RKO (cell line): Measurements from ENCODE around the gene URB1.

Source experiments
- DNase-seq: peaks from one replicate; pipeline ENCODE4 v3.0.0-alpha.2; 2016; ENCODE audit warnings: low spot score

Gene URB1

GRCh38 chr21:32340863-32341848 is 51.7 kb downstream of the URB1 start:
- no peak for DNase-seq

DNA sequence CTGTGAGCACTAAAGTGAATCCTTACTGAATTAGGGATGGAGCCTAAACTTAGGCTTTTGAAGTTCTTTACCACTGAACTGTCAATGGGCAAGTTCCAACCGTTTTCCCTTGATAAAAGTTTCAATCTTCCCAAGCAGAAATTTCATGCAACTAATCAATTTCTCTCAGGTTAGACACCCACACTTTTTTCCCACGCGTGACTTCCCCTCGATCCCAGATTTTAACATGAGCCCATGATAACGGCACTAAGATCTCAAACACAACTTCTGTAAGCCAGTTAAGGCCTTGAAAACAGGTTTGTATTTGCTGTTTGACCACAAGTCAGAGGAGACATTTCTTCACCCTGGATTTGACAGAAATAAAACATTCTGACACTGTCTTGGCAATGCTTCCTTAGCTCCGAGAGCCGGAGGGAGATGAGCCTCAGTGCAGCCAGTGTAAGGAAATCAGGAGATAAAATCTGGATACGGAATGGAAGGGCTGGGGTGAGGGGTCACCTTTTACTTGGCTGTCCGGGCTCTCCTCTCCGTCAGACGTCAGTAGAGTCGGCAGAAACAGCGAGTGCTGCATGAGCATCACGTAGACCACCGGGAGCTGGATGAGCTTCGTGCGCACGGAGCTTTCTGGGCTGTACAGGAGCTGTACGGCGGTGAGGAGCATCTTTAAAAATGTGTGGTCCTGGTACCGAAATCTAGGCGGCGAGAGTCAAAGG is 54.4 kb downstream of the URB1 start:
- no peak for DNase-seq

DNA sequence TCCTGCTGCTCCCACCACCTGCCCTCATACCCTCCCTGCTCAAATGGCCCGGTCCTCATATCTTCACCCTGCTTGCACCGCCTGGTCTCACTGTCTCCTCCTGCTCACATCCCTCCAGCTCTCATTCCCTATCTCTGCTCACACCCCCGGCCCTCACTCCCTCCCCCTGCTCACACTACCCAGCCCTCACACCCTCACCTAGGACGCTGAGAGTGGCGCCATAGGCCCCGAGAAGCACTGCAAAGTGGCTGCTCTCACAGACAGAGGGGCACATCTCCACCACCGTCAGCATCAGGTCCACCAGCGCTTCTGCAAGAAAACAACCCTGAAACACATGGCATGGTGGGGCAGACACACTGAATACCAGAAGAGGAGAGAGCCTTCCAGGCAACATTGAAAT is 55.6 kb downstream of the URB1 start:
- DNase-seq = no peak

DNA sequence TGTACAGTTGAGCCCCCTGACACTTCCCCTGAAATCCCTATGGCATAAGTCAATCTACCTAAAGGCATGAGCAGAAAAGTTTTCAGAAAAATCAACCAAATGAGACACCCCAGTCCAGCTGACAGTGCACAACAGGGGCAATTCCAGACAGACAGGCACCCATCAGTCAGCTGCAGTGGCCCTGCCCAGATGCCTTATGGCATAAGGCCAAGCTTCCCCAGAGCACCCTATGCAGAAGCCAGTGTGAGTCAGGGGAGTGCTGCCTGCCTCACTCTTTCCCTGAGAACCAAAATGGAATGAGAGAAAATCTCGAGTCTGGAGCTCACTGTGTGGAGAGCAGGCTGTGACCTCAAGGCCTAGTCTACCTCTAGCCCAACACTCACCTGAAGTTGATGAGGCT is 56.1 kb downstream of the URB1 start:
- peak; percentile 43 for DNase-seq

- DNase-seq = no peak
Observed at GRCh38 chr21:32335601-32336575, 56.9 kb downstream of the URB1 start.

DNA sequence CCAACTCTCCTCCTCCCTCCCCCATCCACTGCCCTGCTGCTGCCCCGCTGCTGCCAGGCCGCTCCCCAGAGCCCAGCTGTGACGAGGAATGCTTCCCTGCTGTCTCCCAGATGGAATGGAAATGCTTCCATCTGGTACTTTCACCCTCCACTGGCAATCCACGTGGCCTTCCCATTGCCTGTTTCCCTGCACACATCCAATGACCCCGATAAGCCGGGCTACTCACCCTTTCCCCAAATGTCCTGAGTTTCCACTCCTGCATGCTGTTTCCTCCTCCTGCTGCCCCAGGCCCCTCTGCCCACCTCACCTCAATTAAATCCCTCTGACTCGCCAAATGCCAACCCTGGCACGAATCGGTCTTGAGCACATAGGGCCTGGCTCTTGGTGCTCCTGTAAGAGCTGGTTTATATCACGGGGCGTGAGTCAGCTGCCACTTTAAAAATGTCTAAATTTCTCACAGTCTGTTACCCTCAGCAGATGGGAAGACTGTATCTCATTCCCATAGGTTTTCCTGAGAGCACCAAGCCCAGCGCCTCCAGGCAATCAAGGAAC is 57.8 kb downstream of the URB1 start:
- DNase-seq = no peak

GRCh38 chr21:32333953-32334673 is 58.7 kb downstream of the URB1 start:
- DNase-seq = no peak

GRCh38 chr21:32332463-32332951 is 60.3 kb downstream of the URB1 start:
- DNase-seq = no peak

DNA sequence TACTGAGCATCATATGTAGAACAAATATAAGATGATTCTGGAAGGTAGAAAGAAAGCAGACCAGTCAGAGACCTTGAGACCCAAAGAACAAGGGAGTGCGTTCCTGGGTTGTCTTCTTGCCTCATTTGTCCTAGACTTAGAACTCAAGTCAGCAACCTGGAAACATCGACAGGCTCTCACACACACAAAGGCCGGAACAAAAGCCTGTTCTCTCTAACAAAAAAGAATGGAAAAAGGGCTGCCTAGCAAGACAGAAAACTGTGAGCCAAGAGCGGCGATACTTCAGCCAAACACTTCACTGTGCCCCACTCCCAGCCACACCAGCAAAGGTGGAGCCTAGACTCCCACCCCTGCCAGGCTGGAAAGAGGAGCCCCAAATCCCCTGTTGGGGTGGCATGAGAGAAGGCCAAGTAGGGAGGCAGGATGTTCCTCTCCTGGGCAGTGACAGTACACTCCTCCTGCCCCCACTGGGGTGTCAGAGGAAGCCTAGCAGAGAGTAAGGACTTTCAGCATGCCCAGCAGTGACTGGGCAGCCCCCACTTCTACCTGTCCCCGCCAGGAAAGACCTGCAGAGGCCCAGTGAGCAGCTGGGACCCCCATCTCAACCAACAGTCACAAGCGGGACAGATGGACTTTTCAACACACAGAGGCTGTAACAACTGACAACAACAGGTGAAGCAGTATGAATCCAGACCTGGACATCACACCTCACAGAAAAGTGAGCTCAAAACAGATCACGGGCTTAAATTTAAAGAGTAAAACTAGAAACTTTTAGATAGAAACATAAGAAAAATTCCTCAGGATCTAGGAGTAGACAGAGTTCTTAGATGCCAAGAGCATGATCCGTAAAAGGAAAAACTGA is 61.1 kb downstream of the URB1 start:
- DNase-seq = no peak

GRCh38 chr21:32330784-32331311 is 62.0 kb downstream of the URB1 start:
- no peak for DNase-seq

DNA sequence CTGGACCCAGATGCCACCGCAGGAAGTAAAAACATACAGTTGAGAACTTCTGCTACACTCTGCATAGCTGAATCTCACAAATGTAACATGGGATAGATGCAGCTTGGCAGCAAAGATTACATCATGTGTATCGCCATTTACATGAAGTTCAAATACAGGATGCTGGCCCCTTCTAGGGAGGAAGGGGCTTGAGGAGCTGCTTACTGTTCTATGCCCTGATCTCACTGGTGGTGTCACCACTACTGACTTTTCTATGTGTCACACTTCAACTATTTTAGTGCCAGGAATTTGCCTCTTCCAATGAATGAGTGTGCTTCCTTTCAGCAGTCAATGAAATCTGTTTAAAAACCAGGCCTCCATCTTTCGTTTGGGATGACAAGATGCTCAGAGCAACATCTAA is 63.0 kb downstream of the URB1 start:
- peak; percentile 49 for DNase-seq

- DNase-seq = no peak
Observed at GRCh38 chr21:32329331-32329730, 63.5 kb downstream of the URB1 start.

GRCh38 chr21:32328595-32328994 is 64.2 kb downstream of the URB1 start:
- no peak for DNase-seq

GRCh38 chr21:32325706-32326105 is 67.1 kb downstream of the URB1 start:
- no peak for DNase-seq

DNA sequence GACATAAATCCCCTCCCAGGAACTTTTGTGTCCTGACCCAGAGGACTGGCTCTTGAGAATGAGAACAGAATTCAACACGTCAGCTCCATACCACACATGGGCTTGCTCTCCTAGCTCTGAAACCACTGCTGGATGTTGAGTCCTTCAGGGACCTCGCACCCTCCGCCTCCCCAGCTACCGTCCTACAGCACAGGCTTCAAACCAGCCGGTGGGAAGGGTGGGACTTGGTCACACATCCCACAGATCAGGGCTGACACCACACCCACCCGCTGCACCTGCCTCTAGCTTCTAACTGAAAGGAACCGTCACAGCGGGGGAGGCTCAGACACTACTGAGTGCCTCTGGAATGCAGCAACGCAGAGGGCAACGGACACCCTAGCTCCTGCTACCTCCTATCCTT is 70.1 kb downstream of the URB1 start:
- no peak for DNase-seq

GRCh38 chr21:32322103-32322502 is 70.7 kb downstream of the URB1 start:
- no peak for DNase-seq

DNA sequence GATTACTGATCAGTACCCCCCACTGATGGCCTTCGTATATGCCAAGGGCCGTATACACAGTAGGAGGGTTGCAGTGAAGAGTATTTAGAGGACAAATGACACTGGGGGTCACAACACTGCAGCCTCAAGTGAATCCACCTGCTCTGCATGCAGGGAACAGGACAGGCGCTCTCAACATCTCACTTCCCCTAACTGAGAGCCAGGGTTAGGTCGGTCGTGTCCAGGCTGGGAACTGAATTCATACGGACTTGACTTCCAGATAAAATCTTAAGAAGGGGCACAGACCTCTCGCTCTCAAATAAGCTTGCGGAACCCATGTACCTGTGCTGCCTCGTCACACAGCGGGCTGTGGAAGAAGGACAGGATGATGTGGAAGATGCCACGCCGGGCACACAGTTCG is 71.3 kb downstream of the URB1 start:
- no peak for DNase-seq

GRCh38 chr21:32320726-32321125 is 72.1 kb downstream of the URB1 start:
- no peak for DNase-seq

DNA sequence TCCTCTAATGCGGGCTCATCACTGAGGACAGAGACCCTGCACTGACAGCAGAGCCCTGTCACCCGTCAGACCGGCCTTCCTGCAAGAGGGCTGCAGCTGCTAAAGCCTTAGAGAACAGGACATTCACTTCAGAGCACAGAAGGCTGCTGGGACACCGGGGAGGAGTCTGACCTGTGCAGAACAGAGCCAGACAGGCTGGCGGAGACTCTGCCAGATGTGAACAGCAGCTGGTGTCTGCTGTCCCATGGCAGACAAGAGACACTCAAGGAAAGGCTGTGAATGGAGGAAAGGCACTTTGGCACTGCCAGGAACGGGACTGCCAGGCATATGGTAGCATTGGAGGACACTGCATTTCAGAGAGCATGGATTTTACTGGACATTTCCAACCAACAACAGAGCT is 72.8 kb downstream of the URB1 start:
- no peak for DNase-seq

- DNase-seq = no peak
Observed at GRCh38 chr21:32319012-32319411, 73.8 kb downstream of the URB1 start.
